Spleen (tissue), 11 donors: ENCODE measurements around the gene MAPKAP1. TPM values are rescaled to one million over a fixed set of nuclear protein-coding genes. Genes with fewer than 3 reads are reported as not detected.

Source experiments
- DNase-seq: peaks from one replicate; pipeline ENCODE4 v3.0.0-alpha.2; 2020
- H3K27ac ChIP-seq, 8 donors: fragments of 200-600 bp; sonication (generic) in 7 of 8; 1 replicate in 4 of 8; 2 replicates in 4 of 8; pipeline versions ENCODE4 v1.5.0 to v1.8.0; 2016 to 2021; ENCODE audit warnings: inconsistent platforms in 4 of 8, mild to moderate bottlenecking in 4 of 8, moderate library complexity in 1 of 8
- H3K27me3 ChIP-seq, 7 donors: fragments of 200-600 bp; sonication (generic) in 6 of 7; replicated peaks in 1 of 7; 1 replicate in 4 of 7; 2 replicates in 3 of 7; pipeline versions ENCODE4 v1.5.0 to v1.8.0; 2016 to 2021; ENCODE audit warnings: inconsistent platforms in 3 of 7, mild to moderate bottlenecking in 1 of 7
- H3K36me3 ChIP-seq, 6 donors: fragments of 200-600 bp; sonication (generic) in 5 of 6; 1 replicate in 4 of 6; 2 replicates in 2 of 6; pipeline versions ENCODE4 v1.5.0 to v1.8.0; 2016 to 2021; ENCODE audit warnings: inconsistent platforms in 2 of 6
- H3K4me1 ChIP-seq, 6 donors: fragments of 200-600 bp; sonication (generic) in 5 of 6; 1 replicate in 3 of 6; 2 replicates in 3 of 6; pipeline versions ENCODE4 v1.5.0 to v1.8.0; 2016 to 2021; ENCODE audit warnings: inconsistent platforms in 3 of 6
- H3K4me3 ChIP-seq, 8 donors: fragments of 200-600 bp; sonication (generic) in 7 of 8; 1 replicate in 4 of 8; 2 replicates in 4 of 8; pipeline versions ENCODE4 v1.5.0 to v1.8.0; 2016 to 2021; ENCODE audit warnings: inconsistent platforms in 4 of 8, mild to moderate bottlenecking in 4 of 8, moderate library complexity in 2 of 8
- H3K9me3 ChIP-seq, 8 donors: fragments of 200-600 bp; sonication (generic) in 7 of 8; 1 replicate in 4 of 8; 2 replicates in 4 of 8; pipeline versions ENCODE4 v1.5.0 to v1.8.0; 2016 to 2021; ENCODE audit warnings: inconsistent platforms in 4 of 8
- POLR2A ChIP-seq, 3 donors: fragments of 450-650 bp; IDR thresholded peaks; one replicate each; pipeline ENCODE4 v1.5.1; 2017; ENCODE audit warnings: antibody characterized with exemption in 3 of 3, mild to moderate bottlenecking in 1 of 3
- POLR2AphosphoS5 ChIP-seq, 3 donors: sonication (generic); formaldehyde crosslinking; IDR thresholded peaks; one replicate each; pipeline ENCODE4 v1.5.1; 2017; ENCODE audit warnings: antibody characterized with exemption in 3 of 3
- WGBS, 5 donors: extraction: QIAGEN DNeasy Blood & Tissue Kit in 3 of 5; methylation state at CpG; one replicate each; pipeline versions ENCODE4 v1.1.5 to v1.1.7; 2013 to 2018; 5-methylcytosine and 5-hydroxymethylcytosine counted together
- intact Hi-C: fragments of 100-400 bp; cut with DNase I; formaldehyde crosslinking; loops from one replicate; pipeline ENCODE4 v1.15.0; 2023; ENCODE audit warnings: low total_unique reads
- polyA plus RNA-seq, 3 donors: library from polyadenylated mRNA; stranded (reverse); fragments of 200-250 nt; gene quantifications; one replicate each; pipeline ENCODE4 v1.2.1, GENCODE V29; 2013
- total RNA-seq, 7 donors: library from RNA; depleted of rRNA in 3 of 7; stranded (reverse); fragments of >200 nt in 3 of 7; fragmentation: NEBNext Ultra II Directional in 4 of 7; extraction: Animal tissue kit (Norgen Biotek cat#: 25700) in 4 of 7; gene quantifications; one replicate each; pipeline versions ENCODE4 v1.1.0 to v1.2.1, GENCODE V29; 2016 to 2021
- TF ChIP-seq, protein P1 (sequence below), 11 experiments: fragments of 200-600 bp in 7 of 11; fragments of 450-650 bp in 4 of 11; sonication (generic) in 4 of 11; IDR thresholded peaks in 8 of 11; conservative IDR thresholded peaks in 3 of 11; 1 replicate in 7 of 11; 2 replicates in 4 of 11; pipeline versions ENCODE4 v1.4.0 to v1.8.0; 2016 to 2021; ENCODE audit warnings: antibody characterized with exemption in 11 of 11, inconsistent platforms in 4 of 11, mild to moderate bottlenecking in 1 of 11
- donor health status: healthy with polysubstance abuse.
- donor health status: DM: no; HTN: no; CAD: no; lungs with moderate emphysema.
- donor health status: DM: no; HTN: no; CAD: no.
- donor health status: Bipolar disorder and iron deficiency.
- donor health status: healthy.
- donor health status: DM: no; HTN: no; CAD: no.
- donor health status: DM: yes; HTN: yes; CAD: no.

The MAPKAP1 gene
- total and polyA plus RNA-seq, 10 donors, result 37.2 to 77.2 (median 60.4) TPM

DNA sequence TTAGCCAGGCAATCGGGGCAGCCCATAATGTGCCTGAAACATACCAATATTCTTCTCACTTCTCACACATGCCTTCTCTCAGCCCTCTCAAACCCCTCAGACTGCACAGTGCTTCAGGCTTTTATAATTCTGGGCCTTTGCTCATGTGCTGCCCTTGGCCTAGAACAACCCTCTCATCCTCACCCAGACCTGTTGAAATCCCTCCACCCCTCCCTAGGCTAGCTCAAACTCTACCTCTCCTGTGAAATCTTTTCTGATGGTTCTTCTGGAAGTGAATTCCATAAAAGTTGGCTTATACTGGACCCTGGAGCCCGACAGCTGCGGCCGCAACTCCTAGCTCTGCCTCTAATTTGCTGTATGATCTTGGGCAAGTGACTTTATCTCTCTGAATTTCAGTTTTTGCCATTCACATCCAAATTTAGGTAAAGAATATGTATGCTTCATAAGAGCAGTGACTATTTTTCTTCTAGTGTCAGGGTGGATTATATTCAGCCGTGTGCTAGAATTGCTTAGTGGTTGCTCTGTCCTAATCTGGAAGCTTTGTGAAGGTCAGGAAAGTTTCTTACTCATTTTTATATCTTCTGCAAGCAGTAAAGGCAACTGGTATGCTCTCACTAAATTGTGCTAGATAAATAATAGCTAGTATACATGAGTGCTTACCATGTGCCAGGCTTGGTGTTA, 221.4 kb downstream of the MAPKAP1 start:
- 91 to 98% (median 98%) methylated on average over 5 of the region's 5 CpGs for WGBS, 5 donors
- peak overlapping the region in 1 of 8 donors; percentile 45 for H3K27ac ChIP-seq
- intact Hi-C loops, result no loop called here
- H3K4me1 ChIP-seq, result peaks cover 0 to 3% (median 0%) of the 10 kb centered on the region in 6 donors
- H3K9me3 ChIP-seq, result no peaks in the 10 kb centered on the region
- H3K4me3 ChIP-seq, result no peak overlapping the region
- H3K36me3 ChIP-seq, result peaks cover 0 to 55% (median 2%) of the 10 kb centered on the region in 6 donors
- TF ChIP-seq POLR2A (IDR thresholded peaks at IDR 0.05) (no peak), POLR2AphosphoS5 (IDR thresholded peaks at IDR 0.05) (no peak)
- TF ChIP-seq, protein P1, sequence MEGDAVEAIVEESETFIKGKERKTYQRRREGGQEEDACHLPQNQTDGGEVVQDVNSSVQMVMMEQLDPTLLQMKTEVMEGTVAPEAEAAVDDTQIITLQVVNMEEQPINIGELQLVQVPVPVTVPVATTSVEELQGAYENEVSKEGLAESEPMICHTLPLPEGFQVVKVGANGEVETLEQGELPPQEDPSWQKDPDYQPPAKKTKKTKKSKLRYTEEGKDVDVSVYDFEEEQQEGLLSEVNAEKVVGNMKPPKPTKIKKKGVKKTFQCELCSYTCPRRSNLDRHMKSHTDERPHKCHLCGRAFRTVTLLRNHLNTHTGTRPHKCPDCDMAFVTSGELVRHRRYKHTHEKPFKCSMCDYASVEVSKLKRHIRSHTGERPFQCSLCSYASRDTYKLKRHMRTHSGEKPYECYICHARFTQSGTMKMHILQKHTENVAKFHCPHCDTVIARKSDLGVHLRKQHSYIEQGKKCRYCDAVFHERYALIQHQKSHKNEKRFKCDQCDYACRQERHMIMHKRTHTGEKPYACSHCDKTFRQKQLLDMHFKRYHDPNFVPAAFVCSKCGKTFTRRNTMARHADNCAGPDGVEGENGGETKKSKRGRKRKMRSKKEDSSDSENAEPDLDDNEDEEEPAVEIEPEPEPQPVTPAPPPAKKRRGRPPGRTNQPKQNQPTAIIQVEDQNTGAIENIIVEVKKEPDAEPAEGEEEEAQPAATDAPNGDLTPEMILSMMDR (IDR thresholded peaks at IDR 0.05 in 8 of 11, conservative IDR thresholded peaks at IDR 0.05 in 3 of 11), result no peak
- no peaks in the 10 kb centered on the region for H3K27me3 ChIP-seq
- DNase-seq, result no peak

DNA sequence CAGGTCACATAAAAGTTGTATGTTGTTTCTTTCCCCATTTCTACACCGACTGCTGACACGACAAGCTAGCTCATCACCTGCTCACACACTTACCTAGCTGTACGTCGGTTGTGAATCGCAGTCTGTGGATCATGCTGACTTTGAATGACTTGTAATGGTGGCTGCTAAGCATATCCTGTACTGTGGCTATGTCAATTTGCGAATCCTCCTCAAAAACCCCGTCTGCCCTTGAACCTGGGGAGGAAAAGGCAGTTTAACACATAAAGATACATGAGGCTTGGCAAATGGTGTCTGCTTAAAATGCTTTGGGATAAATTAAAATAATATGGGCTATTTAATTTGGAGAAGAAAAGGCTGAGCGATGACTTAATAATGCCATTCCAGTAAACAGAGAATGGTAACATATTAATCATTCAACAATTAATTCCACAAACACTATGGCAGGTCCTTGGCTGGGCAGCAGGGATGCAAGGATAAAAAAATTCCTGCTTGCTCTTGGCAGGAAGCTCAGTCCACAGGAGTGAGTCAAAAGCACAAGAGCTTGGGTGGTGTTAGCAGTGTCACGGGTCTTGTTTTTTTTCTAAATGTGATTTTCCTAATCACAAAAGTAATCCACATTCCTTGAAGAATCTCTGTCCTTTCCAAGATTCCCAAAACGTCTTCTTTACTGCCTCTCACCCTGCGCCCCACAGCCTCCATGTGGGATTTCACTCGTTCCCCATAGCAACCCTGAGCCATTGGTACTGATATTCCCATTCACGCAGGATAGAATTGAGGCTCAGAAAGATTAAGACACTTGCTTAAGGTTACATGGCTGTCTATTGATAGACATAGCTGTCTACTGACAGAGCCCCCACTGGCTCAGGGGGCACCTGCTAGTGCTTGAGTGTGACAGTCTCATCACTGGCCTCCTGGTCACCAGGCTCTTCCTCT, 222.4 kb downstream of the MAPKAP1 start:
- TF ChIP-seq, protein P1 (IDR thresholded peaks at IDR 0.05 in 8 of 11, conservative IDR thresholded peaks at IDR 0.05 in 3 of 11), result no peak
- TF ChIP-seq POLR2A (IDR thresholded peaks at IDR 0.05) (no peak), POLR2AphosphoS5 (IDR thresholded peaks at IDR 0.05) (peak in 1 of 3 donors; percentile 15)
- intact Hi-C loops, result no loop called here
- WGBS, 5 donors, result 82 to 90% (median 88%) methylated on average over 13 of the region's 13 CpGs
- DNase-seq, result no peak
- H3K36me3 ChIP-seq, result peaks cover 0 to 65% (median 9%) of the 10 kb centered on the region in 6 donors
- peaks cover 0 to 3% (median 0%) of the 10 kb centered on the region in 6 donors for H3K4me1 ChIP-seq
- H3K4me3 ChIP-seq, result no peak overlapping the region
- H3K27me3 ChIP-seq, result no peaks in the 10 kb centered on the region
- peak overlapping the region in 4 of 8 donors; percentile 13 to 45 (median 24) for H3K27ac ChIP-seq
- H3K9me3 ChIP-seq, result no peaks in the 10 kb centered on the region

DNA sequence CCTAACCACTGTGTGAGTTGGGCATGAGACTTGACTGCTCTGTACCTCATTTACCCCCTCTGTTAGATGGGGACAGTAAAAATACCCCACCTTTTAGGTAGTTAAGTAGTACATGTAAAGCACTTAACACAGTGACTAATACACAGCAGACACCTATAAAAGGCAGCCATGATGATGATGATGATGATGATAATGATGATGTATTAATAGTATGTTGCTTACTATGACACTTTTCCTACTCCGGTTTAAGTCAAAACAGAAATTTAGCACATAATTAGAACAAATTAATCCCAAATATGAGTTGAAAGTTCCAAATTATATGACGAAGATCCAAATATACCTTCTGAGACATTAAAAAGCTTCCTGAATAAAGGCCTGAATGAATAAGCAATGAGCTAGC, 223.3 kb downstream of the MAPKAP1 start:
- intact Hi-C loops, result no loop called here
- Histone ChIP-seq H3K27ac (peak overlapping the region in 1 of 8 donors; percentile 32), H3K4me1 (peaks cover 0 to 3% (median 0%) of the 10 kb centered on the region in 6 donors), H3K27me3 (no peaks in the 10 kb centered on the region), H3K4me3 (no peak overlapping the region), H3K36me3 (peaks cover 0 to 74% (median 10%) of the 10 kb centered on the region in 6 donors), H3K9me3 (no peaks in the 10 kb centered on the region)
- TF ChIP-seq POLR2AphosphoS5 (IDR thresholded peaks at IDR 0.05) (no peak), POLR2A (IDR thresholded peaks at IDR 0.05) (no peak)
- TF ChIP-seq, protein P1 (IDR thresholded peaks at IDR 0.05 in 8 of 11, conservative IDR thresholded peaks at IDR 0.05 in 3 of 11), result no peak
- no peak for DNase-seq
- WGBS, 5 donors, result 89 to 97% (median 96%) methylated on average over 2 of the region's 2 CpGs
